Fibroblast of skin of left biceps (primary cell): Measurements from ENCODE around the gene NKX1-1.
"Not testable (repeated sequence)": the region's sequence is repeated elsewhere in the genome, so short reads cannot be mapped to it uniquely, and the experiment has no call there.

Experiments used
- DNase-seq, 2 experiments: peaks; one replicate each; pipeline ENCODE4 v3.0.0-alpha.2; 2013; ENCODE audit warnings: low read depth in 2 of 2

The NKX1-1 gene

GRCh38 chr4:1406394-1406980 is at the start of gene NKX1-1:
TSS of gene NKX1-1 (minus strand) at chr4:1406442. CDS start at chr4:1406442, 0 bp downstream.
- no peak for DNase-seq

DNA sequence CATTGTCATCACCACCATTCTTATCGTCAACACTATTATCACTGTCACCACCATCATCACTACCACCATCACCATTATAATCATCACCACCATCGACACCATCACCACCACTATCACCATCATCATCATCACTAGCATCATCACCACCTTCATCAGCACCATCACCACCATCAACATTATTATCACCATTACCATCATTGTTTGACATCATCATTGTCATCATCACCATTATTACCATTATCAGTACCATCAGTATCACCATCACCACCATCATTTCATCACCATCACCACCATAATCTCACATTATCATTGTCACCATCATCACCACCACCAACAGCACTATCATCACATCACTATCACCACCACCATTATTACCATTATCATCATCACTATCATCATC is 47.5 kb upstream of the NKX1-1 start:
- no peak for DNase-seq

DNA sequence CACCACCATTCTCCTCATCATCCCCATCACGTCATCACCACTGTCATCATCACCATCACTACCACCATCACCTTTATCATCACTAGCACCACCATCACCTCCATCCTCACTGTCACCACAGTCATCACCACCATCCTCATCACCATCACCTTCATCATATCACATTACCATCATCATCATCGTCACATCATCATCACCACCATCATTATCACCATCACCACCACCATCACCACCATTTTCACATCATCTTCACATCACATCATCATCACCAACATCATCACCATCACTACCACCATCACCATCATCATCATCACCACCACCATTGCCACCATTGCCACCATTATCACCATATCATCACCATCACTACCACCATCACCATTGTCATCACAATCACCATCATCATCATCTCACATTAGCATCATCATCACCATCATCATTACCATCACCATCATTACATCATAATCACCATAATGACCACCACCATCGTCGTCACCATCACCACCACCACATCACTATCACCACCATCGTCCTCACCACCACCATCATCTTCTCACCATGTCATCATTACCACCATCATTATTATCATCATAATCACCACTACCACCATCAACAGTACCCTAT is 46.3 kb upstream of the NKX1-1 start:
- no peak for DNase-seq

DNA sequence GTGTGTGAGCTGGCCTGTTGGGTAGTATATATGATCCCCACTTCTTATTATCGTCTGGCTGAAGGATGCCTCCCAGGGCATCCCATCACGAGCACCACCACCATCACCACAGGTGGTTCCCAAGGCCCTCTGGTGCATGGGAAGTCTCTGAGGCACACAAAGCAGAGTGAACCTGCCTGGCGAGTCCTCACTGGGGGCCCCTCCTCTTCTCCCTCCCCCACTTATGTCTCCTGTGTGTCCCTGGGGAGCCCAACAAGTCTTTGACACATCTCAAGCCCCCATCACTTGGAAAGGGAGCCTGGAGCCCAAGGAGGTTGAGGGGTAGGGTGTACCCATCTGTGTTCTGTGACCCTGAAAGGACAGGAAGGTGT is 45.5 kb upstream of the NKX1-1 start:
- DNase-seq, result no peak

- DNase-seq, result no peak
These were observed 45.0 kb upstream of the NKX1-1 start for GRCh38 chr4:1451106-1451751.

DNA sequence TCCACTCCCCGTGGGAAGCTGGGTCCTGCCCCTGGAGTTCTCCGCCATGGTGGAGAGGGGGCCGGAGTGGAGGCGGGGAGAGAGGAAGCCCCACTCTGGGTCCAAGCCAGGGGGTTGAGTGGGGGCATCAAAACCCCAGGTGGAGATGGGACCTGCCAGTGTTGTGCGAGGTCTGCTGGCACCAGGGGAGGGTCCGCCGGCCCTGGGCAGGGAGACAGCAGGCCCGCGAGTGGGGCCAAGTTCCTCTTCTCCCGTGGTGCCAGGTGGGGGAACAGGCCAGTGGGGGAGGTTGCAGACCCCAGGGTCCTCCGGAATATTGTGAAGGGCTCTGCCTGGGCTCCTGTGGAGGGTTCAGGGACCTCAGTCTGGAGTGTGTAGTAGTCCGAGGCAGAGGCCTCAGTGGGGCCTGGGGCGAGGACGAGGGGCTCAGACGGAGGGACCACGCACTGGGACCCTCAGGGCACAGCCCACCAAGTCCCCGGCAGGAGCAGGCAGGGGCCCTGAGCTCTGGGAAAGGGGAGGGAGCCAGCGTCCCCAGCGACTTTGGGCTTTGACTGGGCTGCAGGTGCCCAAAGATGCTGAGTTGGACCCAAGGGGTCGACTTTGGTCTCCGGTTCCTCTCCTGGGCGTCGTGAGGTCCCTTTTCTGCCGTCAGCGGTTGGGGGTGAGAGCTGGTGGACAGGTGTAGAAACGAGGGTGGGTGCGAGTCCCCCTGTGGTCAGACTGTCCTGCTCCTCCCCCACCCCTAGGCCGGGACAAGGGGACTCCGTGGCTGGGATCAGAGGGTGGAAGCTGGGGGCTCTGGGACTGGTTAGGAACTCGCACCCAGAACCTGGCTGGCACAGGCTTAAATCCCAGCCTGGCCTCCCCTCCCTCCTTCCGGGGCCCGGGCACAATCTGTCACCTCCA is 43.8 kb upstream of the NKX1-1 start:
- DNase-seq, result no peak

DNA sequence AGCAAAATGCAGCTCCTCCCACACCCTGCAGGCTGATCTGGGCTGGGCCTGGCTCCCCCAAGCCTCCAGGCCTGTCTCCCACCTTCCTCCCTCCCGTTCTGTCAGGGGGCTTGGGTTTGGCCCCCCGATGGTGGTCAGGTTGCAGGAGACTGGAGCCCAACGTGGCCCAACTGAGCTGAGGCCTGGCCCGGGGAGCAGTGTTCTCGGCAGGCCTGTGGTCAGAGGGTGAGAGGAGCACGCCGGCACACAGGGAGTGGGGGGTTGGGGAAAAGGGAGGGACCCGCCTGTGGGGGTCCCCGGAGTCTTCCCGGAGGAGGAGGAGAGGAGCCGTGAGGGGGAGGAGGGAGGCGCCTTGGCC is 43.2 kb upstream of the NKX1-1 start:
- DNase-seq, result no peak

- DNase-seq, result no peak
These were observed 42.6 kb upstream of the NKX1-1 start for GRCh38 chr4:1448589-1449420.

GRCh38 chr4:1447676-1448588 is 41.7 kb upstream of the NKX1-1 start:
- DNase-seq, result no peak

DNA sequence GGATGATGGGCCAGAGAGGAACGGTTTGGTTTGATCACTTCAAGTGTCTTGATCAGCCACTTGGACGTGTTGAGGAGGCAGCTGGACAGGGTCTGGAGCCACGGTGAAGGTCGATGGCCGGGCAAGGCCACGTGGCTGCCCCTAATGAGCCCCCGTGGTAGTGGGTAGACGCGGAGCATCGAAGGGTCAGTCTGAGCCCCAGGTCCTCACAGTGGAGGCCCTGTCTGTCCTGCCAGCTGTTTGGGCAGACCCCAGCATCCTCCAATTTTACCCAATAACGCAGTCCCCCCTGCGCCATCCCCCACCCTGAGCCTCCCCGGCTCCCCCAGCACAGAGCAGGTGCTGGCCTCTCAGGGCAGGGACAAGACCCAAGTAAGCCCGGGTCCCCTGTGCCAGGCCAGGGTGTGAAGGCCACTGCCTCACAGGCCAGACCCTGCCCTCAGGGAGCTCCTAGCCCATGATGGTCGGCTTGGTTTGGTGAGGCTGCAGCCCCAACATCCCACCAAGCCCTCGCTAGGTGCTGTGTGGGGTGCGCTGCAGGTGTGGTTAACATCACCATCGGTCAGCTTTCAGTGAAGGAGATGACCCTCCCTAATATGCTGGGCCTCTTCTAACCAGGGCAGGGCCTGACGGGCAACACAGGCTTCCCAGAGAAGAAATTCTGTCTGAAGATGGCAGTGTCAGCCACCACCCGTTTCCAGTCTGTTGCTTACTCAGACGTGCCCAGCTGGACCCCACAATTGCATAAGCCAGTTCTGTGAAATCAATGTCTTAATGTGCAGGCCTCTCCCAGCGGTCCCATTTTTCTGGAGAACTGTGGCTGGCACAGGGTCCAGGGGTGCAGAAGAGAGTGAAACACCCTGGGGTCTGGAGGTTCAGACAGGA is 40.5 kb upstream of the NKX1-1 start:
- DNase-seq, result no peak

DNA sequence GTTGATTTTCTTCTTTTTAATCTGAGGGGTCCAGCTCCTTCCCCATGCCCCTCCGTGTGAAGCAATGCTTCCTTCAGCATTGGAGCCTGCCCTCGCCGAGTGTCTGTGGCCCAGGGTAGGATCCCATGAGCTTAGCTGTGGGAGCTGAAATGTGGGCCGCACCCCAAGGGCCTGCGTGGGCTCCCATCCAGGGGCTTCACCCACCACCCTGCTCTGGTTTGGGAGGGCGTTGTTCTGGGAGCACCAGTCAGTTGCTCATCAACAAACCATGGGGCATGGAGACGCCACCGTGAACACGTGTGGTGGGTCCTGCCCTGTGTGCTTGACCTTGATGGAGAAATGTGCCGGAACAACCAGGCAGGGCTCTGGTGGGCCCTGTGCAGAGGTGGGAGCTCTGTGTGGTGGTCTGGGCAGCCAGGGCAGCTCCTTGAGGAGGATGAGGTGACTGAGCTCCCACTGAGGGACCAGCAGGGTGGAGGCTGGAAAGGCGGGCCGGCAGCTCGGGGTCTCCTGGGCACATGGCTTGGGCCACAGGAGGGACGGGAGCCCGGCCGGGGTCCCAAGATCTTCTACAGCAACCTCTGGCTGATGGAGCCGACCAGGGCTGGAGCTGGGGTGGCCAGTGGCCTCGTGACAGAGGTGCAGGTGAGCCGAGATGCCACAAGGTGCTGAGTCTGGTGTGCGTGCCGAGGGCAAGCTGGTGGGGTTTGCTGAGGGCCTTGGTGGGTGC is 39.6 kb upstream of the NKX1-1 start:
- no peak for DNase-seq

GRCh38 chr4:1443688-1444172 is 37.5 kb upstream of the NKX1-1 start:
- not testable (repeated sequence) for DNase-seq

- DNase-seq, result no peak
These were observed 20.8 kb upstream of the NKX1-1 start for GRCh38 chr4:1427010-1427409.

GRCh38 chr4:1421657-1422056 is 15.4 kb upstream of the NKX1-1 start:
- DNase-seq, result no peak

- DNase-seq, result no peak
These were observed 13.5 kb upstream of the NKX1-1 start for GRCh38 chr4:1419708-1420107.

DNA sequence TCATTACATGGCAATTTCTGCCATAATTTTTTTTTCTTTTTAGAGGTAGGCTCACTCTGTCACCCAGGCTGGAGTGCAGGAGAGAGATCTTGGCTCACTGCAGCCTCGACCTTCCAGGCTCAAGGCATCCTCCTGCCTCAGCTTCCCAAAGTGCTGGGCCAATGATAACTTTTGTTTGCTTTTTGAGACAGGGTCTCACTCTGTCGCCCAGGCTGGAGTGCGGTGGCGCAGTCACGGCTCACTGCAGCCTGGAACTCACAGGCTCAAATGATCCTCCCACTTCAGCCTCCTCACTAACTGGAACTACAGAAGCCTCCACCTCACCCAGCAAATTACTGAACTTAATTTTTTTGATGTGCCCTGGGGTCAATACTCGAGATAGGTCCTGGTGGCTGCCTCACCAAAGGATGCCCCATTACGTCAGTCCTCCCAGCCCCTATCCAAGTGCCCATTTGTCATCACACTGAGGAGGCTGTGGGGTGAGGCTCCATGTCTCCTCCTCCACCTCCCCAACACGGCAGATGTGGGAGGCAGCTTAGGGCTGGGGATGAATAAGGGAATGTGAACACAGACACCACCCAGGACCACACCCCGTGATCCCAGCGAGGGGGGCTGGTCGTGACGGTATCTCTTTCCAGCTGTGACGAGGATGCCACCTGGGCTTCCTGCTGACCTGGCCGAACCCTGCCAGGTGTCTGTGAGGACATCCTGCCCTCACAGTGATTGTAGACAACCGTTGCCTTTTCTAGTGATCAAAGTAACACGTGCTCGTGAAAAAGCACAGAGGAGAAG is 12.4 kb upstream of the NKX1-1 start:
- DNase-seq, result no peak

GRCh38 chr4:1417522-1418390 is 11.5 kb upstream of the NKX1-1 start:
- no peak for DNase-seq
